ENCODE results near the gene EPB41L5.

EPB41L5 gene

DNA sequence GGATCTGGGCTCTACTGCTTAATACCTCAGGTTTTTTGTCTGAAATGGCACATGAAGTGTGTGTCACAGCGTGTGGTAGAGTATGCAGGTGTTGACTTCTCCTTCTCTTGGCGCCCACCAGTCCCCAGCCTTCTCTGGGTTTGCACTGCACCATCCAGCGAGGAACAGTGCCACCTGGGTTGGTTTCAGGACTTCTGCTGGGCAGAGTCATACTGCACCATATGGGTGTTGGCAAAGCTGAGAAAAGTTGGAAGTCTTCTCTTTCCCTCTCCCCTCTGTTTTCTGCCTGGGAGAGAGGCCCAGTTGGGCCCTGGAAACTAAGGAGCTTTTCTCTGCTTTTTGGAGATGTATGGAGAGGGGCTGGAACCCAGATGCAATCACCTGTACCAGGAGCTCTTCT lies 166.5 kb downstream of the EPB41L5 start:
- H3K4me3 ChIP-seq (ENCODE audit: insufficient read depth in 1 of 2, low read depth in 1 of 2, low read length in 2 of 2): no peak overlapping the region
- no peaks in the 10 kb centered on the region for H3K9me3 ChIP-seq (ENCODE audit: control insufficient read depth, low read length)
- no peak overlapping the region for H2BK15ac ChIP-seq (ENCODE audit: low read depth, poor library complexity, severe bottlenecking)
- H4K8ac ChIP-seq (ENCODE audit: low read length): no peak overlapping the region
- H3K14ac ChIP-seq (ENCODE audit: low read length in 2 of 2): no peak overlapping the region
- H2BK120ac ChIP-seq (ENCODE audit: low read depth, low read length): no peak overlapping the region
- no peak overlapping the region for H3K9ac ChIP-seq (ENCODE audit: low read length)
- peaks cover 0 to 4% of the 10 kb centered on the region in 2 experiments for H3K36me3 ChIP-seq (ENCODE audit: control insufficient read depth in 1 of 2, insufficient read depth in 2 of 2, low read depth in 1 of 2, low read length in 2 of 2)
- H2AK5ac ChIP-seq (ENCODE audit: low read length, severe bottlenecking): no peak overlapping the region
- DNase-seq: no peak
- no peak overlapping the region for H3K18ac ChIP-seq (ENCODE audit: low read depth in 1 of 2, low read length in 2 of 2)
- H3K27ac ChIP-seq (ENCODE audit: low read length, poor library complexity, severe bottlenecking): no peak overlapping the region
- H2BK5ac ChIP-seq (ENCODE audit: low read depth, low read length, poor library complexity, severe bottlenecking): no peak overlapping the region
- no peaks in the 10 kb centered on the region for H3K27me3 ChIP-seq (ENCODE audit: control insufficient read depth in 1 of 2, insufficient read depth in 1 of 2, low read length in 2 of 2)
- H3K4me2 ChIP-seq (ENCODE audit: low read length, poor library complexity, severe bottlenecking): no peak overlapping the region
- peaks cover 4% of the 10 kb centered on the region for H3K4me1 ChIP-seq (ENCODE audit: control insufficient read depth, insufficient read depth, low read depth, low read length)
- WGBS: 100% methylated on average over 2 of the region's 3 CpGs
- H3K23ac ChIP-seq (ENCODE audit: low read length in 2 of 2): no peak overlapping the region
- no peak overlapping the region for H3K4ac ChIP-seq (ENCODE audit: low read depth in 1 of 2, low read length in 2 of 2)
- no peak overlapping the region for H2BK12ac ChIP-seq (ENCODE audit: low read length in 2 of 2)
- no peak overlapping the region for H4K91ac ChIP-seq (ENCODE audit: low read length)
- no peak overlapping the region for H2AFZ ChIP-seq (ENCODE audit: low read depth, low read length)
- H3K79me1 ChIP-seq (replicated peaks; ENCODE audit: low read length, poor library complexity, severe bottlenecking): no peaks in the 10 kb centered on the region

DNA sequence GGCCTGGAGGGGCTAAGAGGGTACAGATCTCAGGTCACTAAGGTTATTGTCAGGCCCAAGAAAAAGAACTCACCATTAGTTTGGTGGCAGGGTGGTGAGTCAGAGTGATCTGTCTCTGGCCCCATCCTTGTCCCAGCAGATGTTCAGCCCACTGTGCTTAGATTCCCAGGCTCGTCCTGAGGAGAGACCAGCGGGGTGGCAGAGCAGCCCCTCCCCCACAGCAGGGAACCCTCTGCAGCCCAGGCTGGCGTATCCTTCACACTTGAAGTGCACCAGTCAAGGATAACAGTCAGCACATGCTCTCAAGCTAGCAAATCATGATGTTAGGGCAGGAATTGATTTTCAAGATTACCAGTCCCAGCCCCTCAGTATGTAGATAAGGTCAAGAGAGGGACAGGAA lies 167.2 kb downstream of the EPB41L5 start:
- Histone ChIP-seq H2BK12ac (ENCODE audit: low read length in 2 of 2) (no peak overlapping the region), H4K91ac (ENCODE audit: low read length) (no peak overlapping the region)
- 76% methylated on average over 2 of the region's 3 CpGs for WGBS

DNA sequence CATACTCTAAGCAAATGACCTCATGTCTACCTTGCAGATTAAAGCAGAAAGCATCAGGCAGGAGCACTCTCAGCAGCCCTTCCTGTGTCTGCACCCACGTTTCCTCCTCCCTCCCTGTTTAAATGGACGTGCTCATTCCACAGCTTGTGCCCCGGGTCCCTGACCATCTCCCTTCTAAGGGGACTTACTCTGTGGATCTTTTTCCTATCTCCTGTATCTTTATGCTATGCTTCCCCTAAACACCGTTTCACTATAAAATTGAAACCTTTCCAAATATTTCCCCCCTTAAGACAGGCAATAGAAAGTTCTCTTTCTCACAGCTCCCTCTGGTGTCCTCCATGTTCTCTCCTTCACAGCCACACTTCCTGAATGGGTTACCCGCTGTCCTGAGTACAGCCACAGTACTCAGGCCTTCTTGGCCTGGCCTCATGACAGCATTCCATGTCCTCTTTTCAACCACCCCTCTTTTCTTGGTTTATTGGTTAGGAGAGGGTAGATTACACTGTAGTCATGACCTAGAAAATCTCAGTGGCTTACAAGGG lies 169.2 kb downstream of the EPB41L5 start:
- no peak overlapping the region for H2AK5ac ChIP-seq (ENCODE audit: low read length, severe bottlenecking)
- no peak overlapping the region for H2BK12ac ChIP-seq (ENCODE audit: low read length in 2 of 2)
- no peak overlapping the region for H3K4me2 ChIP-seq (ENCODE audit: low read length, poor library complexity, severe bottlenecking)
- no peak overlapping the region for H3K14ac ChIP-seq (ENCODE audit: low read length in 2 of 2)
- no peak overlapping the region for H2AFZ ChIP-seq (ENCODE audit: low read depth, low read length)
- no peak overlapping the region for H3K4ac ChIP-seq (ENCODE audit: low read depth in 1 of 2, low read length in 2 of 2)
- H3K4me3 ChIP-seq (ENCODE audit: insufficient read depth in 1 of 2, low read depth in 1 of 2, low read length in 2 of 2): no peak overlapping the region
- H3K18ac ChIP-seq (ENCODE audit: low read depth in 1 of 2, low read length in 2 of 2): no peak overlapping the region
- peaks cover 0 to 4% of the 10 kb centered on the region in 2 experiments for H3K36me3 ChIP-seq (ENCODE audit: control insufficient read depth in 1 of 2, insufficient read depth in 2 of 2, low read depth in 1 of 2, low read length in 2 of 2)
- 84% methylated on average over 5 of the region's 5 CpGs for WGBS
- no peak overlapping the region for H2BK5ac ChIP-seq (ENCODE audit: low read depth, low read length, poor library complexity, severe bottlenecking)
- H2BK15ac ChIP-seq (ENCODE audit: low read depth, poor library complexity, severe bottlenecking): no peak overlapping the region
- H4K91ac ChIP-seq (ENCODE audit: low read length): no peak overlapping the region
- no peak overlapping the region for H3K9ac ChIP-seq (ENCODE audit: low read length)
- H3K9me3 ChIP-seq (ENCODE audit: control insufficient read depth, low read length): no peaks in the 10 kb centered on the region
- no peak overlapping the region for H2BK120ac ChIP-seq (ENCODE audit: low read depth, low read length)
- no peak overlapping the region for H3K23ac ChIP-seq (ENCODE audit: low read length in 2 of 2)
- no peak overlapping the region for H3K27ac ChIP-seq (ENCODE audit: low read length, poor library complexity, severe bottlenecking)
- peaks cover 4% of the 10 kb centered on the region for H3K4me1 ChIP-seq (ENCODE audit: control insufficient read depth, insufficient read depth, low read depth, low read length)
- DNase-seq: no peak
- no peaks in the 10 kb centered on the region for H3K27me3 ChIP-seq (ENCODE audit: control insufficient read depth in 1 of 2, insufficient read depth in 1 of 2, low read length in 2 of 2)
- no peak overlapping the region for H4K8ac ChIP-seq (ENCODE audit: low read length)
- H3K79me1 ChIP-seq (replicated peaks; ENCODE audit: low read length, poor library complexity, severe bottlenecking): no peaks in the 10 kb centered on the region

More for the DNA sequence above, 167.2 kb downstream of the EPB41L5 start:
- Histone ChIP-seq H2BK5ac (ENCODE audit: low read depth, low read length, poor library complexity, severe bottlenecking) (no peak overlapping the region), H4K8ac (ENCODE audit: low read length) (no peak overlapping the region), H3K14ac (ENCODE audit: low read length in 2 of 2) (no peak overlapping the region), H3K18ac (ENCODE audit: low read depth in 1 of 2, low read length in 2 of 2) (no peak overlapping the region), H2AFZ (ENCODE audit: low read depth, low read length) (no peak overlapping the region), H3K79me1 (replicated peaks; ENCODE audit: low read length, poor library complexity, severe bottlenecking) (no peaks in the 10 kb centered on the region), H2BK15ac (ENCODE audit: low read depth, poor library complexity, severe bottlenecking) (no peak overlapping the region), H3K4ac (ENCODE audit: low read depth in 1 of 2, low read length in 2 of 2) (no peak overlapping the region), H3K9ac (ENCODE audit: low read length) (no peak overlapping the region), H2BK120ac (ENCODE audit: low read depth, low read length) (no peak overlapping the region), H3K9me3 (ENCODE audit: control insufficient read depth, low read length) (no peaks in the 10 kb centered on the region), H3K4me1 (ENCODE audit: control insufficient read depth, insufficient read depth, low read depth, low read length) (peaks cover 4% of the 10 kb centered on the region), H3K36me3 (ENCODE audit: control insufficient read depth in 1 of 2, insufficient read depth in 2 of 2, low read depth in 1 of 2, low read length in 2 of 2) (peaks cover 0 to 4% of the 10 kb centered on the region in 2 experiments), H3K4me3 (ENCODE audit: insufficient read depth in 1 of 2, low read depth in 1 of 2, low read length in 2 of 2) (no peak overlapping the region), H3K23ac (ENCODE audit: low read length in 2 of 2) (no peak overlapping the region), H2AK5ac (ENCODE audit: low read length, severe bottlenecking) (no peak overlapping the region), H3K27ac (ENCODE audit: low read length, poor library complexity, severe bottlenecking) (no peak overlapping the region), H3K27me3 (ENCODE audit: control insufficient read depth in 1 of 2, insufficient read depth in 1 of 2, low read length in 2 of 2) (no peaks in the 10 kb centered on the region), H3K4me2 (ENCODE audit: low read length, poor library complexity, severe bottlenecking) (no peak overlapping the region)
- DNase-seq: no peak

DNA sequence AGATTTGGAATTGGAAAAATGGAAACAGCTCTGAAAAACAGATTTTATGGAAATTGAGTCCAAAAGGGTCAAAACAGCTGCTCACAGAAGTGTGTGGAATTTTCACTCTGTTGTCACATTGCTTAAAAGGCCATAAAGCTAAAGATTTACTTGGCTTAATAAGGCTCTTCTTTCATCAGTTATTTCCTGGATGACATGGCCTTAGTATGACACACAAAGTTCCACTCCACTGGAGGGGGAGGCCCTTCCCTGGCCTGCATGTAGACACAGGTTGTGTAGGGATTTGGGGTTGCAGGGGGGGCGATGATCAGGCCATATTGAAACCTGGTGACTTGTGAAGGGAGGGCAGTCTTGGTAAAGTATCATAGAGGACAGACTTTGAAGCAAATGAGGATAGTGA lies 176.3 kb downstream of the EPB41L5 start:
- Histone ChIP-seq H3K4ac (ENCODE audit: low read depth in 1 of 2, low read length in 2 of 2) (no peak overlapping the region), H3K27me3 (ENCODE audit: control insufficient read depth in 1 of 2, insufficient read depth in 1 of 2, low read length in 2 of 2) (no peaks in the 10 kb centered on the region), H3K27ac (ENCODE audit: low read length, poor library complexity, severe bottlenecking) (no peak overlapping the region), H3K4me2 (ENCODE audit: low read length, poor library complexity, severe bottlenecking) (no peak overlapping the region), H3K4me1 (ENCODE audit: control insufficient read depth, insufficient read depth, low read depth, low read length) (no peaks in the 10 kb centered on the region), H2BK120ac (ENCODE audit: low read depth, low read length) (no peak overlapping the region), H2AK5ac (ENCODE audit: low read length, severe bottlenecking) (no peak overlapping the region), H2BK5ac (ENCODE audit: low read depth, low read length, poor library complexity, severe bottlenecking) (no peak overlapping the region), H3K18ac (ENCODE audit: low read depth in 1 of 2, low read length in 2 of 2) (no peak overlapping the region), H3K23ac (ENCODE audit: low read length in 2 of 2) (no peak overlapping the region), H2AFZ (ENCODE audit: low read depth, low read length) (no peak overlapping the region), H4K8ac (ENCODE audit: low read length) (no peak overlapping the region), H2BK12ac (ENCODE audit: low read length in 2 of 2) (no peak overlapping the region), H3K4me3 (ENCODE audit: insufficient read depth in 1 of 2, low read depth in 1 of 2, low read length in 2 of 2) (no peak overlapping the region), H3K36me3 (ENCODE audit: control insufficient read depth in 1 of 2, insufficient read depth in 2 of 2, low read depth in 1 of 2, low read length in 2 of 2) (no peaks in the 10 kb centered on the region), H4K91ac (ENCODE audit: low read length) (no peak overlapping the region), H3K9ac (ENCODE audit: low read length) (no peak overlapping the region), H3K9me3 (ENCODE audit: control insufficient read depth, low read length) (peaks cover 11% of the 10 kb centered on the region), H3K79me1 (replicated peaks; ENCODE audit: low read length, poor library complexity, severe bottlenecking) (no peaks in the 10 kb centered on the region), H3K14ac (ENCODE audit: low read length in 2 of 2) (no peak overlapping the region), H2BK15ac (ENCODE audit: low read depth, poor library complexity, severe bottlenecking) (no peak overlapping the region)
- no peak for DNase-seq
- WGBS: 75% methylated on average over 1 of the region's 1 CpG

All from mesenchymal stem cell (in vitro differentiated cells and primary cell).